ENCODE results near the gene ST3GAL3.

ST3GAL3 gene

GRCh38 chr1:43970911-43971310 is 263.6 kb downstream of the ST3GAL3 start:
- Histone ChIP-seq H3K9me3 (ENCODE audit: control insufficient read depth, insufficient read depth, low read length) (no peaks in the 10 kb centered on the region), H3K27ac (ENCODE audit: low read length) (no peak overlapping the region), H3K36me3 (ENCODE audit: control insufficient read depth, insufficient read depth, low read length) (peaks cover 8% of the 10 kb centered on the region), H3K4me3 (ENCODE audit: low read length) (no peak overlapping the region), H3K27me3 (ENCODE audit: control insufficient read depth, insufficient read depth, low read length) (no peaks in the 10 kb centered on the region), H3K4me1 (ENCODE audit: control insufficient read depth, insufficient read depth, low read length) (peaks cover 2% of the 10 kb centered on the region; the same call in 1 of the 2 replicates)
- WGBS (ENCODE audit: insufficient coverage, insufficient read length) = no CpG with 5 or more reads among the region's 9 CpGs
- DNase-seq (ENCODE audit: low read depth, low spot score) = no peak

- DNase-seq (ENCODE audit: low read depth, low spot score) = no peak
- no peak overlapping the region for H3K27ac ChIP-seq (ENCODE audit: low read length)
- peaks cover 3% of the 10 kb centered on the region; the same call in 1 of the 2 replicates for H3K4me1 ChIP-seq (ENCODE audit: control insufficient read depth, insufficient read depth, low read length)
- H3K27me3 ChIP-seq (ENCODE audit: control insufficient read depth, insufficient read depth, low read length) = no peaks in the 10 kb centered on the region
- H3K4me3 ChIP-seq (ENCODE audit: low read length) = no peak overlapping the region
- WGBS (ENCODE audit: insufficient coverage, insufficient read length) = no CpG with 5 or more reads among the region's 17 CpGs
- H3K36me3 ChIP-seq (ENCODE audit: control insufficient read depth, insufficient read depth, low read length) = peaks cover 9% of the 10 kb centered on the region
- no peaks in the 10 kb centered on the region for H3K9me3 ChIP-seq (ENCODE audit: control insufficient read depth, insufficient read depth, low read length)
These were observed 264.1 kb downstream of the ST3GAL3 start for GRCh38 chr1:43971336-43971980.

GRCh38 chr1:43973981-43974442 is 266.7 kb downstream of the ST3GAL3 start:
- DNase-seq (ENCODE audit: low read depth, low spot score) = no peak
- peaks cover 3% of the 10 kb centered on the region; the same call in 1 of the 2 replicates for H3K4me1 ChIP-seq (ENCODE audit: control insufficient read depth, insufficient read depth, low read length)
- peaks cover 10% of the 10 kb centered on the region for H3K36me3 ChIP-seq (ENCODE audit: control insufficient read depth, insufficient read depth, low read length)
- H3K9me3 ChIP-seq (ENCODE audit: control insufficient read depth, insufficient read depth, low read length) = no peaks in the 10 kb centered on the region
- peak overlapping the region; percentile 91; the same call in 1 of the 2 replicates for H3K4me3 ChIP-seq (ENCODE audit: low read length)
- WGBS (ENCODE audit: insufficient coverage, insufficient read length) = no CpG with 5 or more reads among the region's 9 CpGs
- H3K27ac ChIP-seq (ENCODE audit: low read length) = no peak overlapping the region
- no peaks in the 10 kb centered on the region for H3K27me3 ChIP-seq (ENCODE audit: control insufficient read depth, insufficient read depth, low read length)

- no peaks in the 10 kb centered on the region for H3K27me3 ChIP-seq (ENCODE audit: control insufficient read depth, insufficient read depth, low read length)
- H3K9me3 ChIP-seq (ENCODE audit: control insufficient read depth, insufficient read depth, low read length) = no peaks in the 10 kb centered on the region
- peak; percentile 91 for DNase-seq (ENCODE audit: low read depth, low spot score)
- WGBS (ENCODE audit: insufficient coverage, insufficient read length) = no CpG with 5 or more reads among the region's 93 CpGs
- H3K4me1 ChIP-seq (ENCODE audit: control insufficient read depth, insufficient read depth, low read length) = peaks cover 3% of the 10 kb centered on the region; the same call in 1 of the 2 replicates
- H3K36me3 ChIP-seq (ENCODE audit: control insufficient read depth, insufficient read depth, low read length) = peaks cover 10% of the 10 kb centered on the region
- no peak within 1 kb of the TSS for H3K27ac ChIP-seq (ENCODE audit: low read length)
- peak within 1 kb of the TSS; percentile 91 for H3K4me3 ChIP-seq (ENCODE audit: low read length)
These were observed 267.3 kb downstream of the ST3GAL3 start, which contains the start of gene ATP6V0B for GRCh38 chr1:43974443-43975248. Gene ATP6V0B, plus strand, starts transcription at chr1:43974960. Its CDS starts 81 bp downstream, at chr1:43975041.

GRCh38 chr1:43975249-43975961 is 268.1 kb downstream of the ST3GAL3 start:
- no CpG with 5 or more reads among the region's 34 CpGs for WGBS (ENCODE audit: insufficient coverage, insufficient read length)
- no peak overlapping the region for H3K27ac ChIP-seq (ENCODE audit: low read length)
- DNase-seq (ENCODE audit: low read depth, low spot score) = no peak
- H3K27me3 ChIP-seq (ENCODE audit: control insufficient read depth, insufficient read depth, low read length) = no peaks in the 10 kb centered on the region
- H3K36me3 ChIP-seq (ENCODE audit: control insufficient read depth, insufficient read depth, low read length) = peaks cover 10% of the 10 kb centered on the region
- no peaks in the 10 kb centered on the region for H3K9me3 ChIP-seq (ENCODE audit: control insufficient read depth, insufficient read depth, low read length)
- H3K4me1 ChIP-seq (ENCODE audit: control insufficient read depth, insufficient read depth, low read length) = peaks cover 6% of the 10 kb centered on the region; the same call in 1 of the 2 replicates
- peak overlapping the region; percentile 91 for H3K4me3 ChIP-seq (ENCODE audit: low read length)

GRCh38 chr1:43976045-43976444 is 268.7 kb downstream of the ST3GAL3 start:
- peaks cover 10% of the 10 kb centered on the region for H3K36me3 ChIP-seq (ENCODE audit: control insufficient read depth, insufficient read depth, low read length)
- peaks cover 4% of the 10 kb centered on the region; the same call in 1 of the 2 replicates for H3K4me1 ChIP-seq (ENCODE audit: control insufficient read depth, insufficient read depth, low read length)
- H3K27me3 ChIP-seq (ENCODE audit: control insufficient read depth, insufficient read depth, low read length) = no peaks in the 10 kb centered on the region
- H3K27ac ChIP-seq (ENCODE audit: low read length) = no peak overlapping the region
- DNase-seq (ENCODE audit: low read depth, low spot score) = no peak
- H3K9me3 ChIP-seq (ENCODE audit: control insufficient read depth, insufficient read depth, low read length) = no peaks in the 10 kb centered on the region
- whole genome bisulfite sequencing (ENCODE audit: insufficient coverage, insufficient read length) = no CpG with 5 or more reads among the region's 4 CpGs
- no peak overlapping the region for H3K4me3 ChIP-seq (ENCODE audit: low read length)

GRCh38 chr1:43976890-43977289 is 269.6 kb downstream of the ST3GAL3 start:
- no peak for DNase-seq (ENCODE audit: low read depth, low spot score)
- no peaks in the 10 kb centered on the region for H3K27me3 ChIP-seq (ENCODE audit: control insufficient read depth, insufficient read depth, low read length)
- H3K36me3 ChIP-seq (ENCODE audit: control insufficient read depth, insufficient read depth, low read length) = peaks cover 11% of the 10 kb centered on the region
- H3K4me1 ChIP-seq (ENCODE audit: control insufficient read depth, insufficient read depth, low read length) = peaks cover 4% of the 10 kb centered on the region; the same call in 1 of the 2 replicates
- H3K9me3 ChIP-seq (ENCODE audit: control insufficient read depth, insufficient read depth, low read length) = no peaks in the 10 kb centered on the region
- H3K27ac ChIP-seq (ENCODE audit: low read length) = no peak overlapping the region
- no peak overlapping the region for H3K4me3 ChIP-seq (ENCODE audit: low read length)
- no CpG with 5 or more reads among the region's 8 CpGs for WGBS (ENCODE audit: insufficient coverage, insufficient read length)

GRCh38 chr1:43977376-43978263 is 270.3 kb downstream of the ST3GAL3 start:
- no peak overlapping the region for H3K4me3 ChIP-seq (ENCODE audit: low read length)

GRCh38 chr1:43978264-43978550 is 270.9 kb downstream of the ST3GAL3 start:
- H3K27ac ChIP-seq (ENCODE audit: low read length) = no peak overlapping the region
- whole genome bisulfite sequencing (ENCODE audit: insufficient coverage, insufficient read length) = no CpG with 5 or more reads among the region's 5 CpGs
- no peaks in the 10 kb centered on the region for H3K9me3 ChIP-seq (ENCODE audit: control insufficient read depth, insufficient read depth, low read length)
- H3K27me3 ChIP-seq (ENCODE audit: control insufficient read depth, insufficient read depth, low read length) = no peaks in the 10 kb centered on the region
- no peak overlapping the region for H3K4me3 ChIP-seq (ENCODE audit: low read length)
- peaks cover 5% of the 10 kb centered on the region; the same call in 1 of the 2 replicates for H3K36me3 ChIP-seq (ENCODE audit: control insufficient read depth, insufficient read depth, low read length)
- no peak for DNase-seq (ENCODE audit: low read depth, low spot score)
- peaks cover 4% of the 10 kb centered on the region; the same call in 1 of the 2 replicates for H3K4me1 ChIP-seq (ENCODE audit: control insufficient read depth, insufficient read depth, low read length)

More at GRCh38 chr1:43977376-43978263, 270.3 kb downstream of the ST3GAL3 start:
- DNase-seq (ENCODE audit: low read depth, low spot score) = no peak
- H3K9me3 ChIP-seq (ENCODE audit: control insufficient read depth, insufficient read depth, low read length) = no peaks in the 10 kb centered on the region
- H3K4me1 ChIP-seq (ENCODE audit: control insufficient read depth, insufficient read depth, low read length) = peaks cover 4% of the 10 kb centered on the region; the same call in 1 of the 2 replicates
- H3K27me3 ChIP-seq (ENCODE audit: control insufficient read depth, insufficient read depth, low read length) = no peaks in the 10 kb centered on the region
- H3K27ac ChIP-seq (ENCODE audit: low read length) = no peak overlapping the region
- WGBS (ENCODE audit: insufficient coverage, insufficient read length) = no CpG with 5 or more reads among the region's 9 CpGs
- H3K36me3 ChIP-seq (ENCODE audit: control insufficient read depth, insufficient read depth, low read length) = peaks cover 6% of the 10 kb centered on the region

Measured in iPS DF 6.9 (cell line).